H1 (cell line): ENCODE measurements around the gene CSF3R. TPM values are rescaled to one million over a fixed set of nuclear protein-coding genes. Genes with fewer than 3 reads are reported as not detected.

ENCODE experiments used
- CTCF ChIA-PET: fragments of 300-600 bp; sonication (Branson Sonifier 250); formaldehyde crosslinking; loops from one replicate; lab custom pipeline; 2021; ENCODE audit not compliant: partially characterized antibody; lab: Charles Lee
- POLR2A ChIA-PET: fragments of 300-600 bp; sonication (Branson Sonifier 250); formaldehyde crosslinking; loops from one replicate; lab custom pipeline; 2021; ENCODE audit warnings: inconsistent platforms; ENCODE audit not compliant: partially characterized antibody; lab: Charles Lee
- DNase-seq, 2 experiments: peaks; one replicate each; pipeline versions ENCODE4 v3.0.0 to v3.0.0-alpha.2; 2010 to 2022; ENCODE audit warnings: low spot score in 2 of 2, low read depth in 1 of 2, mixed read lengths in 1 of 2
- FAIRE-seq: peaks from 2 replicates; lab custom pipeline; 2011; peaks lifted over from hg19 to GRCh38; lab: Jason Lieb, UNC
- H2AFZ ChIP-seq: 2 replicates; pipeline ENCODE4 v1.8.1; 2012; ENCODE audit warnings: low read length, inconsistent platforms
- H2AK5ac ChIP-seq: 2 replicates; pipeline ENCODE4 v1.6.1; 2013; ENCODE audit warnings: low read depth, low read length
- H2BK120ac ChIP-seq: replicated peaks from 2 replicates; pipeline ENCODE3; 2013; ENCODE audit warnings: low read depth, low read length, inconsistent platforms
- H2BK12ac ChIP-seq: 2 replicates; pipeline ENCODE4 v1.6.1; 2013; ENCODE audit warnings: low read depth, low read length
- H2BK15ac ChIP-seq: 2 replicates; pipeline ENCODE4 v1.6.1; 2013; ENCODE audit warnings: low read length
- H2BK20ac ChIP-seq: 2 replicates; pipeline ENCODE4 v1.6.1; 2013; ENCODE audit warnings: low read length
- H2BK5ac ChIP-seq: 2 replicates; pipeline ENCODE4 v1.6.1; 2013; ENCODE audit warnings: low read depth, low read length
- H3K14ac ChIP-seq: 2 replicates; pipeline ENCODE4 v1.6.1; 2013; ENCODE audit warnings: inconsistent platforms; ENCODE audit not compliant: insufficient read length
- H3K18ac ChIP-seq: 2 replicates; pipeline ENCODE4 v1.6.1; 2013; ENCODE audit warnings: low read length; ENCODE audit errors: extremely low read depth
- H3K23ac ChIP-seq: 2 replicates; pipeline ENCODE4 v1.6.1; 2013; ENCODE audit warnings: inconsistent platforms; ENCODE audit not compliant: insufficient read length
- H3K23me2 ChIP-seq: 2 replicates; pipeline ENCODE4 v1.6.1; 2013; ENCODE audit warnings: low read depth, low read length
- H3K27ac ChIP-seq: 2 replicates; pipeline ENCODE4 v1.6.1; 2011; ENCODE audit warnings: low read depth, low read length, inconsistent platforms
- H3K27me3 ChIP-seq, 4 experiments: replicated peaks in 1 of 4; 1 replicate in 1 of 4; 2 replicates in 3 of 4; pipeline versions ENCODE4 v1.6.1 to v1.8.1; 2011 to 2013; ENCODE audit warnings: low read length in 3 of 4, mild to moderate bottlenecking in 3 of 4, inconsistent platforms in 2 of 4, mixed read lengths in 2 of 4, moderate library complexity in 1 of 4; ENCODE audit not compliant: control insufficient read depth in 3 of 4, insufficient read depth in 3 of 4; ENCODE audit errors: extremely low read depth in 1 of 4
- H3K36me3 ChIP-seq, 4 experiments: 2 replicates each; pipeline versions ENCODE4 v1.6.1 to v1.8.1; 2011 to 2013; ENCODE audit warnings: mild to moderate bottlenecking in 4 of 4, low read length in 3 of 4, moderate library complexity in 2 of 4, control low read depth in 1 of 4, inconsistent platforms in 1 of 4; ENCODE audit not compliant: insufficient read depth in 4 of 4, control insufficient read depth in 2 of 4
- H3K4ac ChIP-seq: replicated peaks from 2 replicates; pipeline ENCODE3; 2013; ENCODE audit warnings: low read length, low read depth, mixed read lengths, inconsistent platforms; ENCODE audit not compliant: insufficient read length
- H3K4me1 ChIP-seq, 4 experiments: replicated peaks in 1 of 4; 1 replicate in 1 of 4; 2 replicates in 3 of 4; pipeline versions ENCODE4 v1.6.1 to v1.8.1; 2011 to 2013; ENCODE audit warnings: low read length in 3 of 4, inconsistent platforms in 2 of 4, mixed read lengths in 1 of 4; ENCODE audit not compliant: insufficient read depth in 4 of 4, control insufficient read depth in 3 of 4
- H3K4me2 ChIP-seq, 2 experiments: 2 replicates each; pipeline versions ENCODE4 v1.6.1 to v1.8.1; 2011 to 2013; ENCODE audit warnings: low read depth in 2 of 2, low read length in 2 of 2, control low read depth in 1 of 2, inconsistent platforms in 1 of 2, mild to moderate bottlenecking in 1 of 2; ENCODE audit not compliant: insufficient read depth in 1 of 2
- H3K4me3 ChIP-seq, 4 experiments: fragments of 200-600, 300-600 bp in 1 of 4; sonication (generic), shearing (Covaris generic), sonication (Bioruptor Twin) in 1 of 4; 2 replicates each; pipeline versions ENCODE4 v1.5.1 to v1.8.1; 2011 to 2016; ENCODE audit warnings: low read length in 4 of 4, low read depth in 3 of 4, control low read depth in 2 of 4, inconsistent platforms in 2 of 4, mild to moderate bottlenecking in 2 of 4, mixed read lengths in 1 of 4, moderate library complexity in 1 of 4; ENCODE audit not compliant: insufficient read depth in 2 of 4; ENCODE audit errors: extremely low read depth in 1 of 4
- H3K56ac ChIP-seq: replicated peaks from 2 replicates; pipeline ENCODE3; 2013; ENCODE audit warnings: low read depth, mild to moderate bottlenecking, mixed read lengths, low read length, inconsistent platforms; ENCODE audit not compliant: insufficient read length
- H3K79me1 ChIP-seq: 2 replicates; pipeline ENCODE4 v1.6.1; 2013; ENCODE audit warnings: low read depth, low read length, control low read depth
- H3K79me2 ChIP-seq, 2 experiments: 2 replicates each; pipeline versions ENCODE4 v1.6.1 to v1.8.1; 2012 to 2013; ENCODE audit warnings: low read length in 2 of 2, mild to moderate bottlenecking in 2 of 2, inconsistent platforms in 1 of 2; ENCODE audit not compliant: insufficient read depth in 2 of 2, control insufficient read depth in 1 of 2
- H3K9ac ChIP-seq, 4 experiments: replicated peaks in 1 of 4; 1 replicate in 1 of 4; 2 replicates in 3 of 4; pipeline versions ENCODE4 v1.6.1 to v1.8.1; 2011 to 2013; ENCODE audit warnings: low read depth in 3 of 4, low read length in 3 of 4, control low read depth in 2 of 4, mild to moderate bottlenecking in 2 of 4, moderate library complexity in 2 of 4, inconsistent platforms in 1 of 4; ENCODE audit errors: extremely low read depth in 1 of 4
- H3K9me3 ChIP-seq, 2 experiments: 2 replicates each; pipeline versions ENCODE4 v1.6.1 to v1.8.1; 2012 to 2013; ENCODE audit warnings: mild to moderate bottlenecking in 2 of 2, moderate library complexity in 2 of 2, control low read depth in 1 of 2, inconsistent platforms in 1 of 2, low read depth in 1 of 2, low read length in 1 of 2, mixed read lengths in 1 of 2; ENCODE audit not compliant: insufficient read depth in 2 of 2
- H4K20me1 ChIP-seq, 2 experiments: replicated peaks in 1 of 2; 2 replicates each; pipeline versions ENCODE3 to v1.8.1; 2011 to 2013; ENCODE audit warnings: inconsistent platforms in 2 of 2, low read length in 2 of 2, mild to moderate bottlenecking in 1 of 2; ENCODE audit not compliant: insufficient read depth in 2 of 2, control insufficient read depth in 1 of 2
- H4K5ac ChIP-seq: 2 replicates; pipeline ENCODE4 v1.6.1; 2013; ENCODE audit warnings: low read length, low read depth, mixed read lengths, inconsistent platforms; ENCODE audit not compliant: insufficient read length
- H4K8ac ChIP-seq: 2 replicates; pipeline ENCODE4 v1.8.0; 2013; ENCODE audit warnings: mild to moderate bottlenecking, moderate library complexity, low read length, inconsistent platforms; ENCODE audit not compliant: insufficient read depth; ENCODE audit errors: extremely low read depth
- H4K91ac ChIP-seq: replicated peaks from 2 replicates; pipeline ENCODE3; 2013; ENCODE audit warnings: low read length, mixed read lengths, inconsistent platforms; ENCODE audit not compliant: insufficient read length
- polyA plus RNA-seq, 7 experiments: library from polyadenylated mRNA; depleted of rRNA in 3 of 7; stranded (reverse) in 5 of 7; unstranded in 2 of 7; fragments of >200 nt in 5 of 7; fragments of 200-250 nt in 2 of 7; gene quantifications; 1 replicate in 5 of 7; 2 replicates in 1 of 7; 4 replicates in 1 of 7; pipeline versions ENCODE4 v1.2.1 to v1.2.3, GENCODE V29; 2011 to 2013; ENCODE audit warnings: missing spikeins in 2 of 7, mixed read lengths in 2 of 7
- total RNA-seq: library from RNA; stranded (reverse); fragmentation: NEBNext Ultra II Directional; extraction: Animal tissue kit (Norgen Biotek cat#: 25700); gene quantifications from 2 replicates; pipeline ENCODE4 v1.2.1, GENCODE V29; 2021
- TF ChIP-seq, protein P1 (sequence below): fragments of 300-600 bp; sonication (generic); IDR thresholded peaks from 2 replicates; pipeline ENCODE4 v1.7.1; 2012; ENCODE audit warnings: low read length, moderate library complexity, mild to moderate bottlenecking, inconsistent platforms; ENCODE audit not compliant: insufficient replicate concordance

Gene CSF3R
- total and polyA plus RNA-seq, 2 of the 8 experiments (the other 6 are each of a cell fraction or from before 2014, with no cell fraction given), result not detected

DNA sequence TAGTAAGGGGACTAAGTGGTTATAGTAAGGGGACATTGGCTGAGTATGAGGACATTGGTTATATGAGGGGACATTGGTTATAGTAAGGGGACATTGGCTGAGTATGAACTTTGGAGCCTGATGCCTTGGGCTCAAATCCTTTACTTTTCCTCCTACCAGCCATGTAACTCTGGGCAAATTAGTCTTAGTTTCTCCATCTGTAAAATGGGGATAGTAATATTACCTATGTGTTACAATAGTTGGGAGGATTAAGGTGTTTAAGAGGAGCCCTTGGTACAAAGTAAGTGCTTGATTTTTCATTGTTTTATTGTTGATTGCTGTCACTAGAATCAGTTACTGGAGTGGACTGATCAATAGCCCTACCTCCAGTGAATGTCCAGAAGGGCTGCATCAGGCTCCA is 35.3 kb downstream of the CSF3R start:
- Histone ChIP-seq H3K4me1 (no peaks in the 10 kb centered on the region; a peak in 1 of 7 replicates), H3K4me2 (no peak overlapping the region), H3K79me1 (no peaks in the 10 kb centered on the region), H3K4ac (no peak overlapping the region), H2AFZ (no peak overlapping the region), H4K5ac (no peak overlapping the region), H2BK15ac (no peak overlapping the region), H3K23ac (no peak overlapping the region), H3K56ac (no peak overlapping the region), H3K23me2 (no peaks in the 10 kb centered on the region; the same call in 1 of the 2 replicates), H4K20me1 (no peaks in the 10 kb centered on the region), H4K8ac (no peak overlapping the region), H3K27ac (no peak overlapping the region), H2BK120ac (no peak overlapping the region), H3K9me3 (no peaks in the 10 kb centered on the region), H3K14ac (no peak overlapping the region), H3K36me3 (no peaks in the 10 kb centered on the region), H3K18ac (no peak overlapping the region), H2BK20ac (no peak overlapping the region), H3K9ac (no peak overlapping the region), H3K4me3 (no peak overlapping the region), H4K91ac (no peak overlapping the region), H2BK5ac (no peak overlapping the region), H3K27me3 (no peaks in the 10 kb centered on the region), H3K79me2 (no peaks in the 10 kb centered on the region), H2BK12ac (no peak overlapping the region), H2AK5ac (no peak overlapping the region)
- DNase-seq, result no peak
- no peak for FAIRE-seq
- ChIA-PET CTCF (interaction anchor here (0.7 to 3.5 kb wide), 3 partner anchors 12 to 68 kb away, joined by 3 to 11 read pairs (median 3); no protein-coding TSS in a partner anchor), POLR2A (no interaction called here)
- TF ChIP-seq, protein P1, sequence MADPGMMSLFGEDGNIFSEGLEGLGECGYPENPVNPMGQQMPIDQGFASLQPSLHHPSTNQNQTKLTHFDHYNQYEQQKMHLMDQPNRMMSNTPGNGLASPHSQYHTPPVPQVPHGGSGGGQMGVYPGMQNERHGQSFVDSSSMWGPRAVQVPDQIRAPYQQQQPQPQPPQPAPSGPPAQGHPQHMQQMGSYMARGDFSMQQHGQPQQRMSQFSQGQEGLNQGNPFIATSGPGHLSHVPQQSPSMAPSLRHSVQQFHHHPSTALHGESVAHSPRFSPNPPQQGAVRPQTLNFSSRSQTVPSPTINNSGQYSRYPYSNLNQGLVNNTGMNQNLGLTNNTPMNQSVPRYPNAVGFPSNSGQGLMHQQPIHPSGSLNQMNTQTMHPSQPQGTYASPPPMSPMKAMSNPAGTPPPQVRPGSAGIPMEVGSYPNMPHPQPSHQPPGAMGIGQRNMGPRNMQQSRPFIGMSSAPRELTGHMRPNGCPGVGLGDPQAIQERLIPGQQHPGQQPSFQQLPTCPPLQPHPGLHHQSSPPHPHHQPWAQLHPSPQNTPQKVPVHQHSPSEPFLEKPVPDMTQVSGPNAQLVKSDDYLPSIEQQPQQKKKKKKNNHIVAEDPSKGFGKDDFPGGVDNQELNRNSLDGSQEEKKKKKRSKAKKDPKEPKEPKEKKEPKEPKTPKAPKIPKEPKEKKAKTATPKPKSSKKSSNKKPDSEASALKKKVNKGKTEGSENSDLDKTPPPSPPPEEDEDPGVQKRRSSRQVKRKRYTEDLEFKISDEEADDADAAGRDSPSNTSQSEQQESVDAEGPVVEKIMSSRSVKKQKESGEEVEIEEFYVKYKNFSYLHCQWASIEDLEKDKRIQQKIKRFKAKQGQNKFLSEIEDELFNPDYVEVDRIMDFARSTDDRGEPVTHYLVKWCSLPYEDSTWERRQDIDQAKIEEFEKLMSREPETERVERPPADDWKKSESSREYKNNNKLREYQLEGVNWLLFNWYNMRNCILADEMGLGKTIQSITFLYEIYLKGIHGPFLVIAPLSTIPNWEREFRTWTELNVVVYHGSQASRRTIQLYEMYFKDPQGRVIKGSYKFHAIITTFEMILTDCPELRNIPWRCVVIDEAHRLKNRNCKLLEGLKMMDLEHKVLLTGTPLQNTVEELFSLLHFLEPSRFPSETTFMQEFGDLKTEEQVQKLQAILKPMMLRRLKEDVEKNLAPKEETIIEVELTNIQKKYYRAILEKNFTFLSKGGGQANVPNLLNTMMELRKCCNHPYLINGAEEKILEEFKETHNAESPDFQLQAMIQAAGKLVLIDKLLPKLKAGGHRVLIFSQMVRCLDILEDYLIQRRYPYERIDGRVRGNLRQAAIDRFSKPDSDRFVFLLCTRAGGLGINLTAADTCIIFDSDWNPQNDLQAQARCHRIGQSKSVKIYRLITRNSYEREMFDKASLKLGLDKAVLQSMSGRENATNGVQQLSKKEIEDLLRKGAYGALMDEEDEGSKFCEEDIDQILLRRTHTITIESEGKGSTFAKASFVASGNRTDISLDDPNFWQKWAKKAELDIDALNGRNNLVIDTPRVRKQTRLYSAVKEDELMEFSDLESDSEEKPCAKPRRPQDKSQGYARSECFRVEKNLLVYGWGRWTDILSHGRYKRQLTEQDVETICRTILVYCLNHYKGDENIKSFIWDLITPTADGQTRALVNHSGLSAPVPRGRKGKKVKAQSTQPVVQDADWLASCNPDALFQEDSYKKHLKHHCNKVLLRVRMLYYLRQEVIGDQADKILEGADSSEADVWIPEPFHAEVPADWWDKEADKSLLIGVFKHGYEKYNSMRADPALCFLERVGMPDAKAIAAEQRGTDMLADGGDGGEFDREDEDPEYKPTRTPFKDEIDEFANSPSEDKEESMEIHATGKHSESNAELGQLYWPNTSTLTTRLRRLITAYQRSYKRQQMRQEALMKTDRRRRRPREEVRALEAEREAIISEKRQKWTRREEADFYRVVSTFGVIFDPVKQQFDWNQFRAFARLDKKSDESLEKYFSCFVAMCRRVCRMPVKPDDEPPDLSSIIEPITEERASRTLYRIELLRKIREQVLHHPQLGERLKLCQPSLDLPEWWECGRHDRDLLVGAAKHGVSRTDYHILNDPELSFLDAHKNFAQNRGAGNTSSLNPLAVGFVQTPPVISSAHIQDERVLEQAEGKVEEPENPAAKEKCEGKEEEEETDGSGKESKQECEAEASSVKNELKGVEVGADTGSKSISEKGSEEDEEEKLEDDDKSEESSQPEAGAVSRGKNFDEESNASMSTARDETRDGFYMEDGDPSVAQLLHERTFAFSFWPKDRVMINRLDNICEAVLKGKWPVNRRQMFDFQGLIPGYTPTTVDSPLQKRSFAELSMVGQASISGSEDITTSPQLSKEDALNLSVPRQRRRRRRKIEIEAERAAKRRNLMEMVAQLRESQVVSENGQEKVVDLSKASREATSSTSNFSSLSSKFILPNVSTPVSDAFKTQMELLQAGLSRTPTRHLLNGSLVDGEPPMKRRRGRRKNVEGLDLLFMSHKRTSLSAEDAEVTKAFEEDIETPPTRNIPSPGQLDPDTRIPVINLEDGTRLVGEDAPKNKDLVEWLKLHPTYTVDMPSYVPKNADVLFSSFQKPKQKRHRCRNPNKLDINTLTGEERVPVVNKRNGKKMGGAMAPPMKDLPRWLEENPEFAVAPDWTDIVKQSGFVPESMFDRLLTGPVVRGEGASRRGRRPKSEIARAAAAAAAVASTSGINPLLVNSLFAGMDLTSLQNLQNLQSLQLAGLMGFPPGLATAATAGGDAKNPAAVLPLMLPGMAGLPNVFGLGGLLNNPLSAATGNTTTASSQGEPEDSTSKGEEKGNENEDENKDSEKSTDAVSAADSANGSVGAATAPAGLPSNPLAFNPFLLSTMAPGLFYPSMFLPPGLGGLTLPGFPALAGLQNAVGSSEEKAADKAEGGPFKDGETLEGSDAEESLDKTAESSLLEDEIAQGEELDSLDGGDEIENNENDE, result no peak
